ENCODE measurements around the gene OPRD1.

- TF ChIP-seq CTCF (IDR thresholded peaks at IDR 0.05 in 4 of 5, conservative IDR thresholded peaks at IDR 0.05 in 1 of 5) (no peak), POLR2A (IDR thresholded peaks at IDR 0.05) (no peak)
Measured at GRCh38 chr1:28778021-28778420, 33.9 kb upstream of the OPRD1 start.
